ENCODE measurements around the gene COQ7.

COQ7 gene

GRCh38 chr16:19109288-19109664, 41.9 kb downstream of the COQ7 start:
- no peak overlapping the region for H3K9ac ChIP-seq
- no peaks in the 10 kb centered on the region for H3K9me3 ChIP-seq
- H4K20me1 ChIP-seq: no peaks in the 10 kb centered on the region
- no peaks in the 10 kb centered on the region; the same call in 1 of the 2 replicates for H3K27me3 ChIP-seq
- no peak overlapping the region for H3K4me3 ChIP-seq
- H3K36me3 ChIP-seq: no peaks in the 10 kb centered on the region
- H3K4me1 ChIP-seq: peaks cover 39% of the 10 kb centered on the region
- no peak for TF ChIP-seq Cebpa-rat (IDR thresholded peaks at IDR 0.05)
- no peak overlapping the region for H3K27ac ChIP-seq
- peak overlapping the region; percentile 59 for H3K4me2 ChIP-seq

GRCh38 chr16:19110537-19111360, 43.3 kb downstream of the COQ7 start:
- Histone ChIP-seq H3K36me3 (no peaks in the 10 kb centered on the region), H3K27me3 (peaks cover 6% of the 10 kb centered on the region), H3K9ac (no peak overlapping the region), H3K9me3 (no peaks in the 10 kb centered on the region), H3K4me1 (peaks cover 37% of the 10 kb centered on the region), H4K20me1 (no peaks in the 10 kb centered on the region), H3K4me3 (no peak overlapping the region), H3K27ac (no peak overlapping the region), H3K4me2 (no peak overlapping the region)
- TF ChIP-seq Cebpa-rat (IDR thresholded peaks at IDR 0.05): no peak

GRCh38 chr16:19112099-19112407, 44.6 kb downstream of the COQ7 start:
- Histone ChIP-seq H3K27ac (no peak overlapping the region), H3K9ac (no peak overlapping the region), H3K27me3 (peaks cover 6% of the 10 kb centered on the region), H3K4me2 (no peak overlapping the region), H3K4me3 (no peak overlapping the region), H3K9me3 (no peaks in the 10 kb centered on the region), H3K36me3 (no peaks in the 10 kb centered on the region), H3K4me1 (peaks cover 33% of the 10 kb centered on the region), H4K20me1 (no peaks in the 10 kb centered on the region)
- no peak for TF ChIP-seq Cebpa-rat (IDR thresholded peaks at IDR 0.05)

GRCh38 chr16:19113577-19114358, 46.4 kb downstream of the COQ7 start, which contains the start of gene ITPRIPL2:
TSS of gene ITPRIPL2 (plus strand) at chr16:19113964. CDS start at chr16:19114462, 498 bp downstream.
- H3K4me1 ChIP-seq: peaks cover 48% of the 10 kb centered on the region
- peak within 1 kb of the TSS; percentile 80 for H3K9ac ChIP-seq
- H3K36me3 ChIP-seq: no peaks in the 10 kb centered on the region
- H3K27ac ChIP-seq: peak within 1 kb of the TSS; percentile 86
- H3K4me3 ChIP-seq: peak within 1 kb of the TSS; percentile 70
- peak within 1 kb of the TSS; percentile 69 for H3K4me2 ChIP-seq
- peaks cover 6% of the 10 kb centered on the region for H3K27me3 ChIP-seq
- no peak for TF ChIP-seq Cebpa-rat (IDR thresholded peaks at IDR 0.05)
- no peaks in the 10 kb centered on the region for H3K9me3 ChIP-seq
- H4K20me1 ChIP-seq: no peaks in the 10 kb centered on the region

- H3K27ac ChIP-seq: peak overlapping the region; percentile 86
Observed at GRCh38 chr16:19114359-19115147, 47.1 kb downstream of the COQ7 start.

GRCh38 chr16:19115148-19116021, 48.0 kb downstream of the COQ7 start:
- Histone ChIP-seq H4K20me1 (no peaks in the 10 kb centered on the region), H3K4me2 (peak overlapping the region; percentile 69; the same call in 1 of the 2 replicates), H3K9ac (no peak overlapping the region), H3K27ac (no peak overlapping the region), H3K27me3 (peaks cover 6% of the 10 kb centered on the region), H3K9me3 (no peaks in the 10 kb centered on the region), H3K4me1 (peaks cover 55% of the 10 kb centered on the region), H3K36me3 (no peaks in the 10 kb centered on the region), H3K4me3 (no peak overlapping the region)
- no peak for TF ChIP-seq Cebpa-rat (IDR thresholded peaks at IDR 0.05)

More at GRCh38 chr16:19114359-19115147, 47.1 kb downstream of the COQ7 start:
- Histone ChIP-seq H3K36me3 (no peaks in the 10 kb centered on the region), H3K4me3 (peak overlapping the region; percentile 70), H4K20me1 (no peaks in the 10 kb centered on the region), H3K9ac (peak overlapping the region; percentile 80), H3K9me3 (no peaks in the 10 kb centered on the region), H3K4me2 (peak overlapping the region; percentile 69), H3K4me1 (peaks cover 48% of the 10 kb centered on the region), H3K27me3 (peaks cover 6% of the 10 kb centered on the region)
- TF ChIP-seq Cebpa-rat (IDR thresholded peaks at IDR 0.05): no peak

GRCh38 chr16:19116711-19117449, 49.5 kb downstream of the COQ7 start:
- Histone ChIP-seq H3K4me2 (peak overlapping the region; percentile 52), H3K9me3 (no peaks in the 10 kb centered on the region), H3K9ac (no peak overlapping the region), H4K20me1 (no peaks in the 10 kb centered on the region), H3K27ac (peak overlapping the region; percentile 20; the same call in 1 of the 2 replicates), H3K4me1 (peaks cover 55% of the 10 kb centered on the region), H3K36me3 (no peaks in the 10 kb centered on the region), H3K27me3 (peaks cover 6% of the 10 kb centered on the region), H3K4me3 (no peak overlapping the region)
- no peak for TF ChIP-seq Cebpa-rat (IDR thresholded peaks at IDR 0.05)

- H3K9me3 ChIP-seq: no peaks in the 10 kb centered on the region
- H3K4me3 ChIP-seq: no peak overlapping the region
- peaks cover 6% of the 10 kb centered on the region for H3K27me3 ChIP-seq
- TF ChIP-seq Cebpa-rat (IDR thresholded peaks at IDR 0.05): no peak
- peak overlapping the region; percentile 70 for H3K4me2 ChIP-seq
- H3K9ac ChIP-seq: peak overlapping the region; percentile 62
- H3K36me3 ChIP-seq: no peaks in the 10 kb centered on the region
- H3K4me1 ChIP-seq: peaks cover 51% of the 10 kb centered on the region
- no peaks in the 10 kb centered on the region for H4K20me1 ChIP-seq
- peak overlapping the region; percentile 52; the same call in 1 of the 2 replicates for H3K27ac ChIP-seq
Observed at GRCh38 chr16:19118938-19119431, 51.6 kb downstream of the COQ7 start.
